Ishikawa (cell line): ENCODE results near the gene MRPL11.

Experiments
- CEBPB ChIP-seq: IDR thresholded peaks from 2 replicates; pipeline ENCODE4 v1.6.1; 2012
- CREB1 ChIP-seq: IDR thresholded peaks from 2 replicates; pipeline ENCODE4 v1.6.1; 2012; ENCODE audit warnings: low read depth
- EGR1 ChIP-seq: IDR thresholded peaks from 2 replicates; pipeline ENCODE4 v1.6.1; 2012
- FOXM1 ChIP-seq: IDR thresholded peaks from 2 replicates; pipeline ENCODE4 v1.6.1; 2012; ENCODE audit warnings: low read depth, borderline replicate concordance
- RAD21 ChIP-seq: IDR thresholded peaks from 2 replicates; pipeline ENCODE4 v1.6.1; 2012; ENCODE audit warnings: low read depth
- TAF1 ChIP-seq: IDR thresholded peaks from 2 replicates; pipeline ENCODE4 v1.6.1; 2012; ENCODE audit warnings: low read depth, mild to moderate bottlenecking
- TEAD4 ChIP-seq: IDR thresholded peaks from 2 replicates; pipeline ENCODE4 v1.6.1; 2012
- YY1 ChIP-seq: IDR thresholded peaks from 2 replicates; pipeline ENCODE4 v1.6.1; 2012; ENCODE audit warnings: low read depth
- TF ChIP-seq, protein P1 (sequence below): IDR thresholded peaks from 2 replicates; pipeline ENCODE4 v1.6.1; 2012; ENCODE audit warnings: low read depth, mild to moderate bottlenecking
- TF ChIP-seq, protein P2 (sequence below): IDR thresholded peaks from 2 replicates; pipeline ENCODE4 v1.6.1; 2012

- TF ChIP-seq RAD21 (no peak), TEAD4 (no peak), CREB1 (no peak), FOXM1 (no peak), CEBPB (no peak), TAF1 (no peak), YY1 (no peak), EGR1 (no peak)
- TF ChIP-seq, protein P1, sequence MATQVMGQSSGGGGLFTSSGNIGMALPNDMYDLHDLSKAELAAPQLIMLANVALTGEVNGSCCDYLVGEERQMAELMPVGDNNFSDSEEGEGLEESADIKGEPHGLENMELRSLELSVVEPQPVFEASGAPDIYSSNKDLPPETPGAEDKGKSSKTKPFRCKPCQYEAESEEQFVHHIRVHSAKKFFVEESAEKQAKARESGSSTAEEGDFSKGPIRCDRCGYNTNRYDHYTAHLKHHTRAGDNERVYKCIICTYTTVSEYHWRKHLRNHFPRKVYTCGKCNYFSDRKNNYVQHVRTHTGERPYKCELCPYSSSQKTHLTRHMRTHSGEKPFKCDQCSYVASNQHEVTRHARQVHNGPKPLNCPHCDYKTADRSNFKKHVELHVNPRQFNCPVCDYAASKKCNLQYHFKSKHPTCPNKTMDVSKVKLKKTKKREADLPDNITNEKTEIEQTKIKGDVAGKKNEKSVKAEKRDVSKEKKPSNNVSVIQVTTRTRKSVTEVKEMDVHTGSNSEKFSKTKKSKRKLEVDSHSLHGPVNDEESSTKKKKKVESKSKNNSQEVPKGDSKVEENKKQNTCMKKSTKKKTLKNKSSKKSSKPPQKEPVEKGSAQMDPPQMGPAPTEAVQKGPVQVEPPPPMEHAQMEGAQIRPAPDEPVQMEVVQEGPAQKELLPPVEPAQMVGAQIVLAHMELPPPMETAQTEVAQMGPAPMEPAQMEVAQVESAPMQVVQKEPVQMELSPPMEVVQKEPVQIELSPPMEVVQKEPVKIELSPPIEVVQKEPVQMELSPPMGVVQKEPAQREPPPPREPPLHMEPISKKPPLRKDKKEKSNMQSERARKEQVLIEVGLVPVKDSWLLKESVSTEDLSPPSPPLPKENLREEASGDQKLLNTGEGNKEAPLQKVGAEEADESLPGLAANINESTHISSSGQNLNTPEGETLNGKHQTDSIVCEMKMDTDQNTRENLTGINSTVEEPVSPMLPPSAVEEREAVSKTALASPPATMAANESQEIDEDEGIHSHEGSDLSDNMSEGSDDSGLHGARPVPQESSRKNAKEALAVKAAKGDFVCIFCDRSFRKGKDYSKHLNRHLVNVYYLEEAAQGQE: no peak
- TF ChIP-seq, protein P2, sequence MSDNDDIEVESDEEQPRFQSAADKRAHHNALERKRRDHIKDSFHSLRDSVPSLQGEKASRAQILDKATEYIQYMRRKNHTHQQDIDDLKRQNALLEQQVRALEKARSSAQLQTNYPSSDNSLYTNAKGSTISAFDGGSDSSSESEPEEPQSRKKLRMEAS: no peak
These were observed 9.7 kb downstream of the MRPL11 start for GRCh38 chr11:66428933-66429332.
